PC-9 (cell line): ENCODE measurements around the gene ATP5F1B. TPM values are rescaled to one million over a fixed set of nuclear protein-coding genes. Genes with fewer than 3 reads are reported as not detected.

Source experiments
- BruUV-seq: library from RNA; stranded (reverse); fragments of 400-500 nt; replicated peaks from 2 replicates; lab custom pipeline; 2021; lab: Mats Ljungman, UMichigan
- CTCF ChIA-PET: fragments of 300-600 bp; sonication (Branson Sonifier 250); formaldehyde crosslinking; loops from one replicate; lab custom pipeline; 2022; ENCODE audit warnings: antibody characterized with exemption; lab: Charles Lee
- POLR2A ChIA-PET: fragments of 300-600 bp; sonication (Branson Sonifier 250); formaldehyde crosslinking; loops from one replicate; lab custom pipeline; 2022; ENCODE audit warnings: antibody characterized with exemption; ENCODE audit not compliant: unreplicated experiment; lab: Charles Lee
- DNase-seq, 2 experiments: peaks; one replicate each; pipeline versions ENCODE4 v3.0.0 to v3.0.0-alpha.2; 2015 to 2022; ENCODE audit warnings: mixed read lengths in 1 of 2
- H2AFZ ChIP-seq: fragments of 200-600 bp; sonication (generic); 2 replicates; pipeline ENCODE4 v1.8.1; 2017; ENCODE audit warnings: antibody characterized with exemption
- H3F3A ChIP-seq: fragments of 200-600 bp; sonication (generic); 2 replicates; pipeline ENCODE4 v1.8.1; 2017; ENCODE audit warnings: antibody characterized with exemption, mild to moderate bottlenecking, low read depth; ENCODE audit not compliant: insufficient read depth
- H3K27ac ChIP-seq: fragments of 200-600 bp; sonication (generic); 2 replicates; pipeline ENCODE4 v1.6.1; 2016; ENCODE audit warnings: mixed run types
- H3K27me3 ChIP-seq: fragments of 200-600 bp; sonication (generic); 2 replicates; pipeline ENCODE4 v1.6.1; 2016; ENCODE audit warnings: low read depth, mixed run types; ENCODE audit not compliant: insufficient read depth
- H3K36me3 ChIP-seq: fragments of 200-600 bp; sonication (generic); 2 replicates; pipeline ENCODE4 v1.6.1; 2016; ENCODE audit warnings: low read depth, mixed run types
- H3K4me1 ChIP-seq: fragments of 200-600 bp; sonication (generic); replicated peaks from 2 replicates; pipeline ENCODE4 v1.6.1; 2016; ENCODE audit warnings: mixed run types; ENCODE audit not compliant: insufficient read depth
- H3K4me2 ChIP-seq: fragments of 200-600 bp; sonication (generic); 2 replicates; pipeline ENCODE4 v1.6.1; 2017; ENCODE audit warnings: mixed run types
- H3K4me3 ChIP-seq: fragments of 200-600 bp; sonication (generic); 2 replicates; pipeline ENCODE4 v1.6.1; 2016; ENCODE audit warnings: mixed run types
- H3K79me2 ChIP-seq: fragments of 200-600 bp; sonication (generic); 2 replicates; pipeline ENCODE4 v1.6.1; 2017; ENCODE audit warnings: low read depth, mixed run types
- H3K9me2 ChIP-seq: fragments of 200-600 bp; sonication (generic); 2 replicates; pipeline ENCODE4 v1.8.1; 2017; ENCODE audit warnings: mild to moderate bottlenecking; ENCODE audit not compliant: insufficient read depth
- H3K9me3 ChIP-seq: fragments of 200-600 bp; sonication (generic); 2 replicates; pipeline ENCODE4 v1.8.1; 2016; ENCODE audit warnings: low read depth; ENCODE audit not compliant: insufficient read depth
- H4K20me1 ChIP-seq: fragments of 200-600 bp; sonication (generic); 2 replicates; pipeline ENCODE4 v1.8.1; 2017; ENCODE audit not compliant: insufficient read depth
- CTCF ChIP-seq: fragments of 200-600 bp; sonication (generic); conservative IDR thresholded peaks from 2 replicates; pipeline ENCODE4 v1.6.1; 2017; ENCODE audit warnings: mixed run types, antibody characterized with exemption, mild to moderate bottlenecking, moderate library complexity
- EZH2 ChIP-seq: fragments of 200-600 bp; sonication (generic); IDR thresholded peaks from 2 replicates; pipeline ENCODE4 v1.8.0; 2017; ENCODE audit warnings: antibody characterized with exemption, low read depth
- intact Hi-C: fragments of 100-400 bp; cut with micrococcal nuclease; formaldehyde crosslinking; loops from one replicate; pipeline ENCODE4 v1.10.0; 2022; ENCODE audit not compliant: unreplicated experiment
- total RNA-seq: library from RNA; stranded (reverse); gene quantifications from 2 replicates; pipeline ENCODE4 v1.2.3, GENCODE V29; 2021

ATP5F1B gene
- total RNA-seq, 1 experiment from 2014 or later, result 587 TPM

- no peak for DNase-seq
- Histone ChIP-seq H3K27me3 (no peaks in the 10 kb centered on the region), H3K9me3 (no peaks in the 10 kb centered on the region), H3K4me3 (peak overlapping the region; percentile 97), H3K9me2 (no peaks in the 10 kb centered on the region), H3K4me2 (peak overlapping the region; percentile 96), H3K36me3 (peaks cover 27% of the 10 kb centered on the region), H4K20me1 (peaks cover 73% of the 10 kb centered on the region), H3K4me1 (peaks cover 15% of the 10 kb centered on the region), H3K79me2 (peaks cover 81% of the 10 kb centered on the region), H3F3A (peaks cover 54% of the 10 kb centered on the region), H2AFZ (no peak overlapping the region), H3K27ac (peak overlapping the region; percentile 25)
- POLR2A ChIA-PET, result interaction anchor here (0.7 kb wide), 1 partner anchor 932 kb away, joined by 3 read pairs; no protein-coding TSS in a partner anchor
- intact Hi-C loops, result no loop called here
- no peak for TF ChIP-seq CTCF
- no peak for TF ChIP-seq EZH2
- CTCF ChIA-PET, result interaction anchor here (0.7 to 0.8 kb wide), 2 partner anchors 49 to 243 kb away, joined by 4 to 6 read pairs; no protein-coding TSS in a partner anchor
- BruUV-seq, result no TSS peak
Observed at GRCh38 chr12:56684745-56685359, 39.1 kb upstream of the ATP5F1B start.

DNA sequence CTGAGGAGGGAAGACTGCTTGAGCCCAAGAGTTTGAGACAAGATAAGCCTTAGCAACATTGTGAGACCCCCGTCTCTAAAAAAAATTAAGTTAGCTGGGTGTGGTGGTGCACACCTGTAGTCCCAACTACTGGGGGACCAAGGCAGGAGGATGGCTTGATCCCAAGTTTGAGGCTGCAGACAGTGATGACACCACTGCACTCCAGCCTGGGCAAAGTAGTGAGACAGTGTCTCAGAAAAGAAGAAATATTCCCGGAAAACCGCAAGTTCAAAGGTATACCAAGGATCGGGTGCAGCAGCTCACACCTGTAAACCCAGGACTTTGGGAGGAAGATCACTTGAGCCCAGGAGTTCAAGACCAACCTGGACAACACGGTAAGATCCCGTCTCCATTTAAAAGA lies 36.5 kb upstream of the ATP5F1B start:
- Histone ChIP-seq H3K4me1 (peaks cover 25% of the 10 kb centered on the region), H3F3A (peaks cover 58% of the 10 kb centered on the region), H3K79me2 (peaks cover 100% of the 10 kb centered on the region), H3K9me2 (no peaks in the 10 kb centered on the region), H3K27me3 (no peaks in the 10 kb centered on the region), H3K4me3 (no peak overlapping the region), H3K36me3 (peaks cover 32% of the 10 kb centered on the region), H3K4me2 (no peak overlapping the region), H2AFZ (no peak overlapping the region), H4K20me1 (peaks cover 98% of the 10 kb centered on the region), H3K9me3 (no peaks in the 10 kb centered on the region), H3K27ac (no peak overlapping the region)
- BruUV-seq, result no TSS peak
- no peak for DNase-seq
- ChIA-PET CTCF (no interaction called here), POLR2A (interaction anchor here (0.6 kb wide), 1 partner anchor 21 kb away, joined by 4 read pairs; no protein-coding TSS in a partner anchor)
- TF ChIP-seq CTCF (no peak), EZH2 (no peak)
- intact Hi-C loops, result no loop called here

DNA sequence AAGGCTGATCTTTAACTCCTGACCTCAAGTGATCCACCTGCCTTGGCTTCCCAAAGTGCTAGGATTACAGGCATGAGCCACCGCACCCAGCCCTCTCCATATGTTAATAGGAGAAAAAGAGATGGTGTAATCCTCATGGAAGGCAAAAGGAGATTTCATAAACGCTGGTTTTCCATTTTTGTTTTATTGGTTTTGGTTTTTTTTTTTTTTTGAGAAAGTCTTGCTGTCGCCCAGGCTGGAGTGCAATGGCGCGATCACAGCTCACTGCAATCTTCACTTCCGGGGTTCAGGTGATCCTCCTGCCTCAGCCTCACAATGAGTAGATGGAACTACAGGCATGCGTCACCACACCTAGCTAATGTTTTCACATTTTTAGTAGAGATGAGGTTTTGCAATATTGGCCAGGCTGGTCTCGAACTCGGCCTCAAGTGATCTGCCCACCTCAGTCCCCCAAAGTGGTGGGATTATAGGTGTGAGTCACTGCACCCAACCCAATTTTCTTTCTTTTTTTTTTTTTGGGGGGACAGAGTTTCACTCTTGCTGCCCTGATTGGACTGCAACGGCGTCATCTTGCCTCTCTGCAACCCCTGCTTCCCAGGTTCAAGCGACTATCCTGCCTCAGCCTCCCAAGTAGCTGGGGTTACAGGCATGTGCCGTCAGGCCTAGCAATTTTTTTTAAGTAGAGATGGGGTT lies 34.2 kb upstream of the ATP5F1B start:
- Histone ChIP-seq H3K9me2 (no peaks in the 10 kb centered on the region), H3K4me3 (no peak overlapping the region), H2AFZ (no peak overlapping the region), H3K27me3 (no peaks in the 10 kb centered on the region), H3K79me2 (peaks cover 100% of the 10 kb centered on the region), H3K27ac (no peak overlapping the region), H4K20me1 (peaks cover 100% of the 10 kb centered on the region), H3K4me1 (peaks cover 23% of the 10 kb centered on the region), H3F3A (peaks cover 55% of the 10 kb centered on the region), H3K4me2 (no peak overlapping the region), H3K36me3 (peaks cover 23% of the 10 kb centered on the region), H3K9me3 (no peaks in the 10 kb centered on the region)
- CTCF ChIA-PET, result interaction anchor here (0.5 kb wide), 1 partner anchor 468 kb away, joined by 3 read pairs; no protein-coding TSS in a partner anchor
- DNase-seq, result no peak
- BruUV-seq, result no TSS peak
- POLR2A ChIA-PET, result interaction anchor here (0.7 kb wide), 1 partner anchor 251 kb away, joined by 15 read pairs; no protein-coding TSS in a partner anchor
- TF ChIP-seq CTCF, result no peak
- no peak for TF ChIP-seq EZH2
- intact Hi-C loops, result no loop called here
